Uterus (tissue), 2 donors: ENCODE measurements around the gene TMEM114.

Source experiments
- CTCF ChIP-seq, 4 experiments: fragments of 200-600 bp in 2 of 4; fragments of 450-650 bp in 2 of 4; sonication (generic) in 2 of 4; IDR thresholded peaks; one replicate each; pipeline ENCODE4 v1.5.1; 2016 to 2019; ENCODE audit warnings: antibody characterized with exemption in 4 of 4, mild to moderate bottlenecking in 2 of 4, moderate library complexity in 1 of 4
- POLR2A ChIP-seq, 2 donors: fragments of 450-650 bp; IDR thresholded peaks; one replicate each; pipeline ENCODE4 v1.6.1; 2016; ENCODE audit warnings: antibody characterized with exemption in 2 of 2, mild to moderate bottlenecking in 1 of 2, moderate library complexity in 1 of 2

DNA sequence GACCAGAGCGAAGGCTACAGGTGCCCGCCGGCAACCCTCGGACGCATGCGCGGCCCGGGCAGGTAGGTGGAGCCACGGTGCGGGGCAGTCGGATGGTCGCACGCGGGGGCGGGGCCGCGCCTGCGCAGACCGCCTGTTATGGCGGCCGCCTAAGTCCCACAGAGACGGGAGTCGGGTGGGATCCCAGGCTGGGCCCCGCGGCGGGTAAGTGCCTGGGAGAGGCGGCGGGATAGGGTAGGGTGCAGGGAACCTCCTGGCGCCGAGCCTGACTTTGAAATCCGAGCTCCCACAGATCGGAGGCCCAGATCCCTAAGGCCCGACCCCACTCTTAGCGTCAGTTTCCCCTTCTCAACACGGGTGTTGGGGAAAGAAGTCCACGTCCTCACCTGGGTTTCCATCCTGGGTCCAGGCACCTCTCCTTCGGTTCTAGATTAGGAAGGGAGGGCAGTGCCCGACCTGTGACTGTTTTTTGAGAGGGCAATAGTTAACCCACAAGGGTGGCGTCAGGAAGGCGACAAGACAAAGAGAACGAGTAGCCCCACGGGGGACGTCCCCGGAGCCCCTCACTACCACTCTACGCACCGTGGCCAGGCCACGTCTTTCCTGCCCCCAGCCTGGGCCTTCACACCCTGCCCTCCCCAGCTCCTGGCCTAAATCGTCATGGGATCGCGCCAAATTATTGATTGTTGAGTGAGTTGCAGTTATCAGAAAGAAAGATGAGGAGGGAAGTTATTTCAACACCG, 31.4 kb upstream of the TMEM114 start, which contains the start of gene METTL22:
- TF ChIP-seq POLR2A (IDR thresholded peaks at IDR 0.05) (peak; percentile 57 to 82), CTCF (IDR thresholded peaks at IDR 0.05) (peak in 2 of 4 experiments; percentile 10 to 18)
